Fibroblast of gingiva (primary cell): ENCODE results near the gene PCDHA9.
"Not testable (repeated sequence)": the region's sequence is repeated elsewhere in the genome, so short reads cannot be mapped to it uniquely, and the experiment has no call there.

Source experiments
- DNase-seq: peaks from one replicate; pipeline ENCODE4 v3.0.0-alpha.2; 2011; ENCODE audit warnings: low read depth

The PCDHA9 gene, protein sequence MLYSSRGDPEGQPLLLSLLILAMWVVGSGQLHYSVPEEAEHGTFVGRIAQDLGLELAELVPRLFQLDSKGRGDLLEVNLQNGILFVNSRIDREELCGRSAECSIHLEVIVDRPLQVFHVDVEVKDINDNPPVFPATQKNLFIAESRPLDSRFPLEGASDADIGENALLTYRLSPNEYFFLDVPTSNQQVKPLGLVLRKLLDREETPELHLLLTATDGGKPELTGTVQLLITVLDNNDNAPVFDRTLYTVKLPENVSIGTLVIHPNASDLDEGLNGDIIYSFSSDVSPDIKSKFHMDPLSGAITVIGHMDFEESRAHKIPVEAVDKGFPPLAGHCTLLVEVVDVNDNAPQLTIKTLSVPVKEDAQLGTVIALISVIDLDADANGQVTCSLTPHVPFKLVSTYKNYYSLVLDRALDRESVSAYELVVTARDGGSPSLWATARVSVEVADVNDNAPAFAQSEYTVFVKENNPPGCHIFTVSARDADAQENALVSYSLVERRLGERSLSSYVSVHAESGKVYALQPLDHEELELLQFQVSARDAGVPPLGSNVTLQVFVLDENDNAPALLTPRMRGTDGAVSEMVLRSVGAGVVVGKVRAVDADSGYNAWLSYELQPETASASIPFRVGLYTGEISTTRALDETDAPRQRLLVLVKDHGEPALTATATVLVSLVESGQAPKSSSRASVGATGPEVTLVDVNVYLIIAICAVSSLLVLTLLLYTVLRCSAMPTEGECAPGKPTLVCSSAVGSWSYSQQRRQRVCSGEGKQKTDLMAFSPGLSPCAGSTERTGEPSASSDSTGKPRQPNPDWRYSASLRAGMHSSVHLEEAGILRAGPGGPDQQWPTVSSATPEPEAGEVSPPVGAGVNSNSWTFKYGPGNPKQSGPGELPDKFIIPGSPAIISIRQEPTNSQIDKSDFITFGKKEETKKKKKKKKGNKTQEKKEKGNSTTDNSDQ

DNA sequence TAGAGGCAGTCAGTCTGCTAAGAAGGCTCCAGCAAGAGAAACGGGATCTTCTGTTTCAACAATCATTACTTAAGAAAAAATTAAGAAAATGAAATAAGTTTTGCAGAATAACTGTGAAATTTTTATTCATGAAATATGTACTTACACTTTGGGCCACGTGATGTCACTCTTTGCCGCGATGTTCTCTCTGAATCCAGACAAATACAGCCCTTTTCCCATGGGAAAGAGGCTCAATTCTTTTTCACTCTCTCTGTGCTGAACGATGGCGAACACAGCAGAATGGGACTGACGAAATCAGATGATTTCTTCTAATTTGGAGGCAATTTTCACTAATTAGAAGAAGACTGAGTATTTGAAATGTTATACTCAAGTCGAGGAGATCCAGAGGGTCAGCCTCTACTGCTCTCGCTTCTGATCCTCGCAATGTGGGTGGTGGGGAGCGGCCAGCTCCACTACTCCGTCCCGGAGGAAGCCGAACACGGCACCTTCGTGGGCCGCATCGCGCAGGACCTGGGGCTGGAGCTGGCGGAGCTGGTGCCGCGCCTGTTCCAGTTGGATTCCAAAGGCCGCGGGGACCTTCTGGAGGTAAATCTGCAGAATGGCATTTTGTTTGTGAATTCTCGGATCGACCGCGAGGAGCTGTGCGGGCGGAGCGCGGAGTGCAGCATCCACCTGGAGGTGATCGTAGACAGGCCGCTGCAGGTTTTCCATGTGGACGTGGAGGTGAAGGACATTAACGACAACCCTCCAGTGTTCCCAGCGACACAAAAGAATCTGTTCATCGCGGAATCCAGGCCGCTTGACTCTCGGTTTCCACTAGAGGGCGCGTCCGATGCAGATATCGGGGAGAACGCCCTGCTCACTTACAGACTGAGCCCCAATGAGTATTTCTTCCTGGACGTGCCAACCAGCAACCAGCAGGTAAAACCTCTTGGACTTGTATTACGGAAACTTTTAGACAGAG, at the start of gene PCDHA9:
PCDHA9 (plus strand) TSS at position 244 of the 964 bp plus-strand sequence; CDS start at position 358, 114 bp downstream.
- not testable (repeated sequence) for DNase-seq

DNA sequence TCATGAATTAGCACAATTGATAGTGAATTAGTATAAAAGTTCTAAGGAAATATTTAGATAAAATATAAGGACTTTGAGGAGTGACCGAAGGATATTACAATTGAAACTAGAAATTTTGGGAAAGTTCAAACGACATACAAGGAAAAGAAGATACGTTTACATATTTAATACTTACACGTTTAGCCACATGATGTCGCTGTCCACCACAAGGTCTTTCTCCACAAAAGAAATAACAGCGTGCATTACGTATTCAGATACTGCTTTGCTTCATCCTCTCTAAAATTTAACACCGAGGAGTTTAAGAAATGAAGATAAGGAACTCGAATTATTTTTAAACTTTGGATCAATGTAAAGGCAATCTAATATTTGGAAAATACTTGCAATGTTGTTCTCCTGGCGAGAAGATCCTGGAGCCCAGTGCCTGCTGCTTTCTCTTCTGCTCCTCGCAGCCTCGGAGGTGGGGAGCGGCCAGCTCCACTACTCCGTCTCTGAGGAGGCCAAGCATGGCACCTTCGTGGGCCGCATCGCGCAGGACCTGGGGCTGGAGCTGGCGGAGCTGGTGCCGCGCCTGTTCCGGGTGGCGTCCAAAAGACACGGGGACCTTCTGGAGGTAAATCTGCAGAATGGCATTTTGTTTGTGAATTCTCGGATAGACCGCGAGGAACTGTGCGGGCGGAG, 47.2 kb upstream of the PCDHA9 start, which contains the start of gene PCDHA3:
PCDHA3 (plus strand) TSS at position 242 of the 678 bp plus-strand sequence.
- no peak for DNase-seq

DNA sequence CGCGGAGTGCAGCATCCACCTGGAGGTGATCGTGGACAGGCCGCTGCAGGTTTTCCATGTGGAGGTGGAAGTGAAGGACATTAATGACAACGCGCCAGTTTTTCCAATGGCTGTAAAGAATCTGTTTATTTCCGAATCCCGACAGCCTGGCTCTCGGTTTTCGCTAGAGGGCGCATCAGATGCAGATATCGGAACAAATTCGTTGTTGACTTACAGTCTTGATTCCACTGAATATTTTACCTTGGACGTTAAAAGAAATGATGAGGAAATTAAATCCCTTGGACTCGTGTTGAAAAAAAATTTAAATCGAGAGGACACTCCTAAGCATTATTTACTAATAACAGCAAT, 46.7 kb upstream of the PCDHA9 start:
- DNase-seq: no peak

DNA sequence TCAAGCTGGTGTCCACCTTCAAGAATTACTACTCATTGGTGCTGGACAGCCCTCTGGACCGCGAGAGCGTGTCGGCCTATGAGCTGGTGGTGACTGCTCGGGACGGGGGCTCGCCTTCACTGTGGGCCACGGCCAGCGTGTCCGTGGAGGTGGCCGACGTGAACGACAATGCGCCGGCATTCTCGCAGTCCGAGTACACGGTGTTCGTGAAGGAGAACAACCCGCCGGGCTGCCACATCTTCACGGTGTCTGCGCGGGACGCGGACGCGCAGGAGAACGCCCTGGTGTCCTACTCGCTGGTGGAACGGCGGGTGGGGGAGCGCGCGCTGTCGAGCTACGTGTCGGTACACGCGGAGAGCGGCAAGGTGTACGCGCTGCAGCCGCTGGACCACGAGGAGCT, 45.8 kb upstream of the PCDHA9 start:
- DNase-seq: not testable (repeated sequence)

DNA sequence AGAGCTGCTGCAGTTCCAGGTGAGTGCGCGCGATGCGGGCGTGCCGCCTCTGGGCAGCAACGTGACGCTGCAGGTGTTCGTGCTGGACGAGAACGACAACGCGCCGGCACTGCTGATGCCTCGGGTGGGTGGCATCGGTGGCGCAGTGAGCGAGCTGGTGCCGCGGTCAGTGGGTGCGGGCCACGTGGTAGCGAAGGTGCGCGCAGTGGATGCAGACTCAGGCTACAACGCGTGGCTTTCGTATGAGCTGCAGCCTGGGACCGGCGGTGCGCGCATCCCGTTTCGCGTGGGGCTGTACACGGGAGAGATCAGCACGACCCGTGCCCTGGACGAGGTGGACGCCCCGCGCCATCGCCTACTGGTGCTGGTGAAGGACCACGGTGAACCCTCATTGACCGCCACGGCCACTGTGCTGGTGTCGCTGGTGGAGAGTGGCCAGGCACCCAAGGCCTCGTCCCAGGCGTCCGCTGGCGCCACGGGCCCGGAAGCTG, 45.4 kb upstream of the PCDHA9 start:
- no peak for DNase-seq

DNA sequence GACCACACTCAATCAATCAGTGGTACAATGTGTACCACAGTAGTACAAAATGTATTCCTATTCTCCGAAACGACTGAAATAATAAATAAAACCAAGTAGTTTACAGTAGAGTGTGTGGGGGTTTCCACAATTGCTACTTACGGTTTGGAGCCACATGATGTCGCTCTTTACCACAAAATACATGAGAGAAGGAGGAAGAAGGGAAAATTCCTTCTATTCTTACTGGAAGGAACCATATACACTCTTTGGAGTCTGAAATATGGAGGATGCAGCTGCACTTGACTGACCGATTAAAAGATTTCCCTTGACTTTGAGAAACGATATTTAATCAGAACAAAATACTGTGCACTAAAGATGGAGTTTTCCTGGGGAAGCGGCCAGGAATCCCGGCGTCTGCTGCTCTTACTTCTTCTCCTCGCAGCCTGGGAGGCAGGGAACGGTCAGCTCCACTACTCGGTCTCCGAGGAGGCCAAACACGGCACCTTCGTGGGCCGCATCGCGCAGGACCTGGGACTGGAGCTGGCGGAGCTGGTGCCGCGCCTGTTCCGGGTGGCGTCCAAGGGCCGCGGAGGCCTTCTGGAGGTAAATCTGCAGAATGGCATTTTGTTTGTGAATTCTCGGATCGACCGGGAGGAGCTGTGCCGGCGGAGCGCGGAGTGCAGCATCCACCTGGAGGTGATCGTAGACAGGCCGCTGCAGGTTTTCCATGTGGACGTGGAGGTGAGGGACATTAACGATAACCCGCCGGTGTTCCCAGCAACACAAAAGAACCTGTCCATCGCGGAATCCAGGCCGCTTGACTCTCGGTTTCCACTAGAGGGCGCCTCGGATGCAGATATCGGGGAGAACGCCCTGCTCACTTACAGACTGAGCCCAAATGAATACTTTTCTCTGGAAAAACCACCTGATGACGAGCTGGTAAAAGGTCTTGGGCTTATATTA, 41.1 kb upstream of the PCDHA9 start, which contains the start of gene PCDHA4:
PCDHA4 (plus strand) TSS at position 235 of the 942 bp plus-strand sequence.
- no peak for DNase-seq

DNA sequence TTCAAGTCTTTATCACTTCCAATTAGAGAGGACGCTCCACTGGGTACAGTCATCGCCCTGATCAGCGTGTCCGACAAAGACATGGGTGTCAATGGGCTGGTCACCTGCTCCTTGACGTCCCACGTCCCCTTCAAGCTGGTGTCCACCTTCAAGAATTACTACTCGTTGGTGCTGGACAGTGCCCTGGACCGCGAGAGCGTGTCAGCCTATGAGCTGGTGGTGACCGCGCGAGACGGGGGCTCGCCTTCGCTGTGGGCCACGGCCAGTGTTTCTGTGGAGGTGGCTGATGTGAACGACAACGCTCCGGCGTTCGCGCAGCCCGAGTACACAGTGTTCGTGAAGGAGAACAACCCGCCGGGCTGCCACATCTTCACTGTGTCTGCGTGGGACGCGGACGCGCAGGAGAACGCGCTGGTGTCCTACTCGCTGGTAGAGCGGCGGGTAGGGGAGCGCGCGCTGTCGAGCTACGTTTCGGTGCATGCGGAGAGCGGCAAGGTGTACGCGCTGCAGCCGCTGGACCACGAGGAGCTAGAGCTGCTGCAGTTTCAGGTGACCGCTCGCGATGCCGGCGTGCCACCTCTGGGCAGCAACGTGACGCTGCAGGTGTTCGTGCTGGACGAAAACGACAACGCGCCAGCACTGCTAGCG, 39.8 kb upstream of the PCDHA9 start:
- not testable (repeated sequence) for DNase-seq

DNA sequence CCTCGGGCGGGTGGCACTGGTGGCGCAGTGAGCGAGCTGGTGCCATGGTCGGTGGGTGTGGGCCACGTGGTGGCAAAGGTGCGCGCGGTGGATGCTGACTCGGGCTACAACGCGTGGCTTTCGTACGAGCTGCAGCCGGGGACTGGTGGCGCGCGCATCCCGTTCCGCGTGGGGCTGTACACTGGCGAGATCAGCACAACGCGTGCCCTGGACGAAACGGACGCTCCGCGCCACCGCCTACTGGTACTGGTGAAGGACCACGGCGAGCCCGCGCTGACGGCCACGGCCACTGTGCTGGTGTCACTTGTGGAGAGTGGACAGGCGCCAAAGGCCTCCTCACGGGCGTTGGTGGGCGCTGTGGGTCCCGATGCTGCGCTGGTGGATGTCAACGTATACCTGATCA, 39.3 kb upstream of the PCDHA9 start:
- DNase-seq: no peak

DNA sequence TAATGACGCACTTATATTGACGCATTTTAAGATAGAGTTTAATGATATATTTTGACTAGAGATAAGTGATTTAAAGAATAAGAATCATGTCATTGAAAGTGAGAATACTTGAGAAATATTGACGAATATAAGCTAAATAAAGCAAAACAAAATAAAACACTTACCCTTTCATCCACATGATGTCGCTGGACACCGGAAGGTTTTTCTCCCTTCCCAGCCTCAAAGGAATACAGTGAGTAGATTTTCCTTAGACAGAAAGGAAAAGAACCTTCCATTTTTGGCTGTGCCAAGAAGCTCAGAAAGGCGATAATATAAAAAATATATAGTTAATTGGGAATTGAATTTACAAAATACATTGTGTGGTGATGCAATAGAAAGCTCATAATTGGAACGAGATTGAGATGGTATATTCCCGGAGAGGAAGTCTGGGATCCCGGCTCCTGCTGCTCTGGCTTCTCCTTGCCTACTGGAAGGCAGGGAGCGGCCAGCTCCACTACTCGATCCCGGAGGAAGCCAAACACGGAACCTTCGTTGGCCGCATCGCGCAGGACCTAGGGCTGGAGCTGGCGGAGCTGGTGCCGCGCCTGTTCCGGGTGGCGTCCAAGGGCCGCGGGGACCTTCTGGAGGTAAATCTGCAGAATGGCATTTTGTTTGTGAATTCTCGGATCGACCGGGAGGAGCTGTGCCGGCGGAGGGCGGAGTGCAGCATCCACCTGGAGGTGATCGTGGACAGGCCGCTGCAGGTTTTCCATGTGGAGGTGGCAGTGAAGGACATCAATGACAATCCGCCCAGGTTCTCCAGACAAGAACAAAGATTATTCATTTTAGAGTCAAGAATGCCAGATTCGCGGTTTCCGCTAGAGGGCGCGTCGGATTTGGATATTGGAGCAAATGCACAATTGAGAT, 26.6 kb upstream of the PCDHA9 start, which contains the start of gene PCDHA5:
PCDHA5 (plus strand) TSS at position 239 of the 906 bp plus-strand sequence.
- DNase-seq: no peak

DNA sequence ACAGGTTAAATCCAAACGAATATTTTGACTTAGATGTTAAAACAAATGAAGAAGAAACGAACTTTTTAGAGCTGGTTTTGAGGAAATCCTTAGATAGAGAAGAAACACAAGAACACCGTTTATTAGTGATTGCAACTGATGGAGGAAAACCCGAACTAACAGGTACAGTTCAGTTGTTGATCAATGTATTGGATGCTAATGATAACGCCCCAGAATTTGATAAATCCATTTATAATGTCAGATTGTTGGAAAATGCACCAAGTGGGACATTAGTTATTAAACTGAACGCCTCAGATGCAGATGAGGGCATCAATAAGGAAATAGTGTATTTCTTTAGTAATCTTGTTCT, 25.9 kb upstream of the PCDHA9 start:
- no peak for DNase-seq

DNA sequence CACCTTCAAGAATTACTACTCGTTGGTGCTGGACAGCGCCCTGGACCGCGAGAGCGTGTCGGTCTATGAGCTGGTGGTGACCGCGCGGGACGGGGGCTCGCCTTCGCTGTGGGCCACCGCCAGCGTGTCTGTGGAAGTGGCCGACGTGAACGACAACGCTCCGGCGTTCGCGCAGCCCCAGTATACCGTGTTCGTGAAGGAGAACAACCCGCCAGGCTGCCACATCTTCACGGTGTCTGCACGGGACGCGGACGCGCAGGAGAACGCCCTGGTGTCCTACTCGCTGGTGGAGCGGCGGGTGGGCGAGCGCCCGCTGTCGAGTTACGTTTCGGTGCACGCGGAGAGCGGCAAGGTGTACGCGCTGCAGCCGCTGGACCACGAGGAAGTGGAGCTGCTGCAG, 25.2 kb upstream of the PCDHA9 start:
- not testable (repeated sequence) for DNase-seq

DNA sequence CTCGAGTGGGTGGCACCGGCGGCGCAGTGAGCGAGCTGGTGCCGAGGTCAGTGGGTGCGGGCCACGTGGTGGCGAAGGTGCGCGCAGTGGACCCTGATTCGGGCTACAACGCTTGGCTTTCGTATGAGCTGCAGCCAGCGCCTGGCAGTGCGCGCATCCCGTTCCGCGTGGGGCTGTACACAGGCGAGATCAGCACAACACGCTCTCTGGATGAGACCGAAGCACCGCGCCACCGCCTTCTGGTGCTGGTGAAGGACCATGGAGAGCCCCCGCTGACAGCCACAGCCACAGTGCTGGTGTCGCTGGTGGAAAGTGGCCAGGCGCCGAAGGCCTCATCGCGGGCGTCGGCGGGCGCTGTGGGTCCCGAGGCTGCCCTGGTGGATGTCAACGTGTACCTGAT, 24.7 kb upstream of the PCDHA9 start:
- DNase-seq: no peak

DNA sequence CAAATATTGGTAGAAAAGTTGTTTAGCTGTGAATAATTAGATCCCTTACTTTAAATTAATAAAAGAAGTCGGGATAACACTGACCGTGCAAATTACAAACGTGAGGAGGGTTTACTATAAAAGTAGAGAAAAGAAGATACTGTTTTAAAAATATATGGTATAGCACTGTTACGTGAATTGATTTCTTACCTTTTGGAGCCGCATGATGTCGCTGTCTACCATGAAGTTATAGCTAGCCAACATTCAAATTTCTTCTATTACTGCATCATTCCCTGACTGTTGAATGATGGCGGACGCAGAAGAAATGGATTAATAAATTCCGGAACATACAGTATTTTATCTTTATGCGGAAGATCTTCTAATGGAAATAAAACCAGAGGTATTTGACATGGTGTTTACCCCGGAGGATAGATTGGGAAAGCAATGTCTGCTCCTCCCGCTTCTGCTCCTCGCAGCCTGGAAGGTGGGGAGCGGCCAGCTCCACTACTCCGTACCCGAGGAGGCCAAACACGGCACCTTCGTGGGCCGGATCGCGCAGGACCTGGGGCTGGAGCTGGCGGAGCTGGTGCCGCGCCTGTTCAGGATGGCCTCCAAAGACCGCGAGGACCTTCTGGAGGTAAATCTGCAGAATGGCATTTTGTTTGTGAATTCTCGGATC, 20.3 kb upstream of the PCDHA9 start, which contains the start of gene PCDHA6:
PCDHA6 (plus strand) TSS at position 257 of the 658 bp plus-strand sequence; CDS start at position 389, 132 bp downstream.
- DNase-seq: no peak

DNA sequence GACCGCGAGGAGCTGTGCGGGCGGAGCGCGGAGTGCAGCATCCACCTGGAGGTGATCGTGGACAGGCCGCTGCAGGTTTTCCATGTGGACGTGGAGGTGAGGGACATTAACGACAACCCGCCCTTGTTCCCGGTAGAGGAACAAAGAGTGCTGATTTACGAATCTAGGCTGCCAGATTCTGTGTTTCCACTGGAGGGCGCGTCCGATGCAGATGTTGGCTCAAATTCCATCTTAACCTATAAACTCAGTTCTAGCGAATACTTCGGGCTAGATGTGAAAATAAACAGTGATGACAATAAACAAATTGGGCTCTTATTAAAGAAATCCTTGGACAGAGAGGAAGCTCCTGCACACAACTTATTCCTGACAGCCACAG, 19.8 kb upstream of the PCDHA9 start:
- no peak for DNase-seq

DNA sequence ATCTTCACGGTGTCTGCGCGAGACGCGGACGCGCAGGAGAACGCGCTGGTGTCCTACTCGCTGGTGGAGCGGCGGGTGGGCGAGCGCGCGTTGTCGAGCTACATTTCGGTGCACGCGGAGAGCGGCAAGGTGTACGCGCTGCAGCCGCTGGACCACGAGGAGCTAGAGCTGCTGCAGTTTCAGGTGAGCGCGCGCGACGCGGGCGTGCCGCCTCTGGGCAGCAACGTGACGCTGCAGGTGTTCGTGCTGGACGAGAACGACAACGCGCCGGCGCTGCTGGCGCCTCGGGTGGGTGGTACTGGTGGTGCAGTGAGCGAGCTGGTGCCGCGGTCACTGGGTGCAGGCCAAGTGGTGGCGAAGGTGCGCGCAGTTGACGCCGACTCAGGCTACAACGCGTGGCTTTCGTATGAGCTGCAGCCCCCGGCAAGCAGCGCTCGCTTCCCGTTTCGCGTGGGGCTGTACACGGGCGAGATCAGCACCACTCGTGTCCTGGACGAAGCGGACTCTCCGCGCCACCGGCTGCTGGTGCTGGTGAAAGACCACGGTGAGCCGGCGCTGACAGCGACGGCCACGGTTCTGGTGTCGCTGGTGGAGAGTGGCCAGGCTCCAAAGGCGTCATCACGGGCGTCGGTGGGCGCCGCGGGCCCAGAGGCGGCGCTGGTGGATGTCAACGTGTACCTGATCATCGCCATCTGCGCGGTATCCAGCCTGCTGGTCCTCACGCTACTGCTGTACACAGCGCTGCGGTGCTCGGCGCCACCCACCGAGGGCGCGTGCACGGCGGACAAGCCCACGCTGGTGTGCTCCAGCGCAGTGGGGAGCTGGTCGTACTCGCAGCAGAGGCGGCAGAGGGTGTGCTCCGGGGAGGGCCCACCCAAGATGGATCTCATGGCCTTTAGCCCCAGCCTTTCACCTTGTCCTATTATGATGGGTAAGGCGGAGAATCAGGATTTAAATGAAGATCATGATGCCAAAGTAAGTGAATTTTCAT, 18.4 kb upstream of the PCDHA9 start:
- DNase-seq: not testable (repeated sequence)

DNA sequence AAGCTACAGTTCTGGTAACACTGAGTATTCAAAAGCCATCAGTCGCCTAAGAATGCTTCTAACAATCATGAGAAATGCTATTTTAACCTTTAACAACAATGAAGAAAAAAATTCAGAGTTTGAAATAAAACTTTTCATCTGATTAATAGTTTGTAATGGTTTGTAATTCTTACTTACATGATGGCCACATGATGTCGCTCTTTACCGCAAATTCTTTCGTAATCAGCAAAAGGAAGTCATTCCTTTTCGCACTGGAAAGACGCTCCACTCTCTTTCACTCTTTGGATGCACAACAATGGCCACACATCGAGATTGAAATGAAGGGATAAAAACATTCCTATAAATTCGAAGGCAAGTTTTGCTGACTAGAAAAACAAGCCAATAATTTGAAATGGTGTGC, 14.2 kb upstream of the PCDHA9 start, which contains the start of gene PCDHA7:
PCDHA7 (plus strand) TSS at position 277 of the 400 bp plus-strand sequence; CDS start at position 392, 115 bp downstream.
- DNase-seq: no peak
